GM21825 (cell line): ENCODE measurements around the gene PIP4K2C.

Source experiments
- ATAC-seq: cut with Tn5 transposase; IDR thresholded peaks from one replicate; pipeline ENCODE4 v1.9.1; 2021; ENCODE audit warnings: mild to moderate bottlenecking, moderate library complexity; ENCODE audit not compliant: unreplicated experiment

PIP4K2C gene

GRCh38 chr12:57590864-57591781 is at the start of gene PIP4K2C:
Gene PIP4K2C, plus strand, starts transcription at chr12:57591192. Its CDS starts 98 bp downstream, at chr12:57591290.
- ATAC-seq, result peak; percentile 94

GRCh38 chr12:57541717-57542116 is 49.3 kb upstream of the PIP4K2C start:
- no peak for ATAC-seq

- ATAC-seq, result no peak
Measured at GRCh38 chr12:57543581-57543980, 47.4 kb upstream of the PIP4K2C start.

GRCh38 chr12:57545809-57546437 is 45.1 kb upstream of the PIP4K2C start:
- ATAC-seq, result no peak

- peak; percentile 97 for ATAC-seq
Measured at GRCh38 chr12:57546438-57547287, 44.3 kb upstream of the PIP4K2C start, which contains the start of gene DCTN2. Gene DCTN2, minus strand, starts transcription at chr12:57547192. Its CDS starts 129 bp downstream, at chr12:57547063.

GRCh38 chr12:57547288-57548012 is 43.5 kb upstream of the PIP4K2C start:
- no peak for ATAC-seq

- ATAC-seq, result no peak
Measured at GRCh38 chr12:57548013-57548315, 43.0 kb upstream of the PIP4K2C start.

GRCh38 chr12:57548488-57548887 is 42.5 kb upstream of the PIP4K2C start:
- ATAC-seq, result no peak

GRCh38 chr12:57549203-57549908 is 41.6 kb upstream of the PIP4K2C start:
- no peak for ATAC-seq

GRCh38 chr12:57549909-57550640 is 40.9 kb upstream of the PIP4K2C start, which contains the start of gene KIF5A:
Gene KIF5A, plus strand, starts transcription at chr12:57550044. Its CDS starts 228 bp downstream, at chr12:57550272.
- ATAC-seq, result no peak

- ATAC-seq, result no peak
Measured at GRCh38 chr12:57550641-57551549, 40.1 kb upstream of the PIP4K2C start.

- no peak for ATAC-seq
Measured at GRCh38 chr12:57551637-57552305, 39.2 kb upstream of the PIP4K2C start.

- ATAC-seq, result no peak
Measured at GRCh38 chr12:57552306-57552651, 38.7 kb upstream of the PIP4K2C start.

GRCh38 chr12:57552835-57553313 is 38.1 kb upstream of the PIP4K2C start:
- ATAC-seq, result no peak

GRCh38 chr12:57553343-57554202 is 37.4 kb upstream of the PIP4K2C start:
- no peak for ATAC-seq

- no peak for ATAC-seq
Measured at GRCh38 chr12:57554453-57554852, 36.5 kb upstream of the PIP4K2C start.

GRCh38 chr12:57554897-57555296 is 36.1 kb upstream of the PIP4K2C start:
- no peak for ATAC-seq
